Calu3 (cell line): ENCODE results near the gene ZMYND10. TPM values are rescaled to one million over a fixed set of nuclear protein-coding genes. Genes with fewer than 3 reads are reported as not detected.
A peak's percentile ranks its signal among the peaks of the same experiment; 100 is the strongest.

Experiments used
- BruUV-seq: library from RNA; stranded (reverse); fragments of 400-500 nt; replicated peaks from 2 replicates; lab custom pipeline; 2021; lab: Mats Ljungman, UMichigan
- CTCF ChIA-PET: fragments of 300-600 bp; sonication (Branson Sonifier 250); formaldehyde crosslinking; loops from one replicate; lab custom pipeline; 2022; ENCODE audit warnings: antibody characterized with exemption; lab: Charles Lee
- DNase-seq: peaks from one replicate; pipeline ENCODE4 v3.0.0; 2022
- H3K27ac Mint-ChIP-seq: one replicate; pipeline ENCODE4 v1.8.0; 2022; ENCODE audit warnings: mixed read lengths; ENCODE audit not compliant: unreplicated experiment
- H3K27me3 Mint-ChIP-seq: one replicate; pipeline ENCODE4 v1.8.0; 2022; ENCODE audit warnings: mixed read lengths; ENCODE audit not compliant: unreplicated experiment
- H3K36me3 Mint-ChIP-seq: one replicate; pipeline ENCODE4 v1.8.0; 2022; ENCODE audit warnings: mild to moderate bottlenecking, moderate library complexity, mixed read lengths; ENCODE audit not compliant: insufficient read depth, unreplicated experiment
- H3K4me1 Mint-ChIP-seq: one replicate; pipeline ENCODE4 v1.8.0; 2022; ENCODE audit warnings: mild to moderate bottlenecking, low read depth, mixed read lengths; ENCODE audit not compliant: unreplicated experiment
- H3K4me3 Mint-ChIP-seq: one replicate; pipeline ENCODE4 v1.8.0; 2022; ENCODE audit warnings: mild to moderate bottlenecking, low read depth, moderate library complexity, mixed read lengths; ENCODE audit not compliant: unreplicated experiment
- H3K9me3 Mint-ChIP-seq: one replicate; pipeline ENCODE4 v1.8.0; 2022; ENCODE audit warnings: low read depth, mixed read lengths; ENCODE audit not compliant: unreplicated experiment
- CTCF ChIP-seq: fragments of 200-600 bp; IDR thresholded peaks from one replicate; pipeline ENCODE4 v1.8.0; 2022; ENCODE audit warnings: antibody characterized with exemption; ENCODE audit not compliant: unreplicated experiment
- intact Hi-C: fragments of 100-400 bp; cut with micrococcal nuclease; formaldehyde crosslinking; loops from one replicate; pipeline ENCODE4 v1.10.0; 2022; ENCODE audit not compliant: unreplicated experiment
- total RNA-seq: library from RNA; stranded (reverse); gene quantifications from 2 replicates; pipeline ENCODE4 v1.2.3, GENCODE V29; 2022

ZMYND10 gene
- total RNA-seq, 1 experiment from 2014 or later: 0.71 TPM

DNA sequence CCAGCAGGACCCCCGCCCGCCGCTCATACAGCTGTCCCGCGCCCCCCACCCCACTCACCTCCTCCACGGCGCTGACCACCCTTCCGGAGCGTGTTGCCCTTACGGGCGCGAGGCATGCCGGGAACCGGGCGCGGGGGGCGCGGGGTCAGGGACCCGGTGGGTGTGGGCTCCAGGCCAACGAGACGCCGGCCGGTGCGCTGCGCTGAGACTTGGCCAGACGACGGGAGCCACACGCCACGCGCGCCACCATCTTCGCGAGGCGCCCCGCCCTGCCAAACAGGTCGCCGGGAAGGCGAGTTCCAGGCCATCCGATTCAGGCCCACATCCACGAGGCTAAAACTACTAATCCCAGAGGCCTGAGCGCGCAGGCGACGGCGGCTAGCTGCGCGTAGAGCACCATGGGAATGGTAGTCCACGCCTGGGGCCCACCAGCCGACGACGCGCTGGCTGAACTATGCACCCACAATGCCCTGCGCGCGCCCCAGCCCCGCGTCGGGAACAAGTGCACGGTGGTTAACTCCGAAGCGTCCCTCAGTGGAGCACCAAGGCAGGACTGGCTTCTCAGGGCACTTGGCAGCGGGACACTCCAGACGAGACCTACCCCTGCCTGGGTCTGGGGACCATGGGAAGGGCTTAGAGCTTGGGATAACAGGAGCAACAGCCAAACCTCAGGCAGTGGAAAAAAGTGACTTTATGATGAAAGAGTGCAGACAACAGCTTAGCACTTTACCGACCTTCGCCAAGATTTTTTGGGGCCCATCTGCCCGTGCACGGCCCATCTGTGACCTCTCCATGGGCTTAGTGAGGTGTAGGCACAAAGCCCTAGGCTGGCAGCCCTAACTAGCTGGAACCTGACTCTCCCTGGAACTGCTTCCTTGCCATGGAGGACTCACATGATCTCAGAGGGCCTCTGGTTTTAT lies 53.1 kb downstream of the ZMYND10 start, which contains the start of gene IFRD2:
IFRD2 (minus strand) TSS at position 271 of the 920 bp plus-strand sequence; CDS start at position 116, 155 bp downstream.
- intact Hi-C loops: no loop called here
- no peak for TF ChIP-seq CTCF
- DNase-seq: peak; percentile 95
- H3K4me1 Mint-ChIP-seq: peaks cover 19% of the 10 kb centered on the region
- CTCF ChIA-PET: interaction anchor here (0.6 to 2.1 kb wide), 4 partner anchors 23 to 45 kb away, joined by 4 to 6 read pairs (median 4); partner anchors contain the start of genes SEMA3B and TUSC2
- no peaks in the 10 kb centered on the region for H3K9me3 Mint-ChIP-seq
- BruUV-seq: TSS peak; percentile 85
- peaks cover 37% of the 10 kb centered on the region for H3K36me3 Mint-ChIP-seq
- peak within 1 kb of the TSS; percentile 73 for H3K4me3 Mint-ChIP-seq
- H3K27ac Mint-ChIP-seq: peak within 1 kb of the TSS; percentile 92
- no peaks in the 10 kb centered on the region for H3K27me3 Mint-ChIP-seq

Other genes starting within 250 kb of the ZMYND10 start
- 1.6 and 1.7 TPM in 2 replicates for gene SEMA3F, start 190.4 kb downstream of the ZMYND10 start, total RNA-seq
- gene GNAT1, start 154.1 kb downstream of the ZMYND10 start, total RNA-seq: not detected in 2 replicates
- not detected in 2 replicates for gene SLC38A3, start 140.5 kb downstream of the ZMYND10 start, total RNA-seq
- 92.5 and 102 TPM in 2 replicates for gene GNAI2, start 109.5 kb downstream of the ZMYND10 start, total RNA-seq
- 20.3 and 25.7 TPM in 2 replicates for gene SEMA3B, start 76.6 kb downstream of the ZMYND10 start, total RNA-seq
- 0.32 TPM in 1 of 2 replicates, not detected in the other for gene LSMEM2, start 66.6 kb downstream of the ZMYND10 start, total RNA-seq
- 121 TPM in 2 replicates for gene IFRD2, start 53.3 kb downstream of the ZMYND10 start, total RNA-seq
- 4.3 and 5.5 TPM in 2 replicates for gene HYAL3, start 46.3 kb downstream of the ZMYND10 start, total RNA-seq
- 11.6 and 15.0 TPM in 2 replicates for gene NAA80, start 46.3 kb downstream of the ZMYND10 start, total RNA-seq
- 1.3 and 1.5 TPM in 2 replicates for gene HYAL1, start 42.2 kb downstream of the ZMYND10 start, total RNA-seq
- gene HYAL2, start 23.0 kb downstream of the ZMYND10 start, total RNA-seq: 35.7 and 36.9 TPM in 2 replicates
- gene TUSC2, start 17.5 kb downstream of the ZMYND10 start, total RNA-seq: 29.2 and 31.2 TPM in 2 replicates
- gene RASSF1, start 4.9 kb downstream of the ZMYND10 start, total RNA-seq: 14.7 and 16.8 TPM in 2 replicates
- gene NPRL2, start 5.0 kb upstream of the ZMYND10 start, total RNA-seq: 21.0 and 21.8 TPM in 2 replicates
- 19.4 and 19.7 TPM in 2 replicates for gene CYB561D2, start 5.1 kb upstream of the ZMYND10 start, total RNA-seq
- gene TMEM115, start 13.8 kb upstream of the ZMYND10 start, total RNA-seq: 29.3 and 29.4 TPM in 2 replicates
- gene CACNA2D2, start 157.9 kb upstream of the ZMYND10 start, total RNA-seq: 0.12 TPM in 1 of 2 replicates, not detected in the other
- 2.7 and 3.1 TPM in 2 replicates for gene C3orf18, start 222.0 kb upstream of the ZMYND10 start, total RNA-seq
- 17.6 and 20.0 TPM in 2 replicates for gene HEMK1, start 223.8 kb upstream of the ZMYND10 start, total RNA-seq